Chondrocyte (in vitro differentiated cells): ENCODE results near the gene NDOR1. TPM values are rescaled to one million over a fixed set of nuclear protein-coding genes. Genes with fewer than 3 reads are reported as not detected.
"Not testable (repeated sequence)": the region's sequence is repeated elsewhere in the genome, so short reads cannot be mapped to it uniquely, and the experiment has no call there.

ENCODE experiments used
- DNase-seq: peaks from one replicate; pipeline ENCODE4 v3.0.0; 2021; ENCODE audit warnings: mixed read lengths, low spot score
- H3K27ac Mint-ChIP-seq: one replicate; pipeline ENCODE4 v1.8.0; 2021; ENCODE audit warnings: mild to moderate bottlenecking, moderate library complexity, mixed read lengths; ENCODE audit not compliant: unreplicated experiment
- H3K27me3 Mint-ChIP-seq: 2 replicates; pipeline ENCODE4 v1.8.0; 2021; ENCODE audit warnings: low read depth, mixed read lengths
- H3K36me3 Mint-ChIP-seq: 2 replicates; pipeline ENCODE4 v1.8.0; 2021; ENCODE audit warnings: low read depth, mixed read lengths
- H3K4me1 Mint-ChIP-seq: 2 replicates; pipeline ENCODE4 v1.8.0; 2021; ENCODE audit warnings: low read depth, mild to moderate bottlenecking, mixed read lengths
- H3K4me3 Mint-ChIP-seq: one replicate; pipeline ENCODE4 v1.8.0; 2021; ENCODE audit warnings: mild to moderate bottlenecking, moderate library complexity, mixed read lengths; ENCODE audit not compliant: unreplicated experiment
- H3K9me3 Mint-ChIP-seq: 2 replicates; pipeline ENCODE4 v1.8.0; 2021; ENCODE audit warnings: low read depth, mixed read lengths
- total RNA-seq: library from RNA; stranded (reverse); gene quantifications from 3 replicates; pipeline ENCODE4 v1.2.1, GENCODE V29; 2021
- TF ChIP-seq, protein P1 (sequence below): fragments of 200-600 bp; sonication (generic); IDR thresholded peaks from 2 replicates; pipeline ENCODE4 v1.5.0; 2021; ENCODE audit warnings: antibody characterized with exemption, mild to moderate bottlenecking, moderate library complexity

The NDOR1 gene
- total RNA-seq, 1 donor from 2014 or later: 10.8 TPM

DNA sequence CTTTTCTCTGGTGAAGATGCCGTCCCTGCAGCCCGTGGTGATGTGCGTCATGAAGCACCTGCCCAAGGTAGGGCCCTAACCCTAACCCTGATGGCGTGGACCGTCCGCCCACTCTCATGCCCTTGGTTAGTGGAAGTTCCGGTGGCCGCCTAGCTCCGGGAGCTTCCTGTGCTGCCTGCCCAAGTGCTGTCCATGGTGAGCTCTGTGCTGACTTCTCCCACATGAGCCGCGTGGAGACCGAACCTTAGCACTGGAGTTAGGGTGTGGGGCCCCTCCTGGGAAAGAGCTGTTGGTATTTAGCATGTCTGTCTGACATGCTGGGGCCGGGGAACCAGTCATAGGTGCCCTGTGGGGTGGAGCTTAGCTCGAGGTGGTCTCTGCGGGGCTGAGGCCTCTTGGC is 50.9 kb downstream of the NDOR1 start:
- Mint-ChIP-seq H3K4me1 (peaks cover 17% of the 10 kb centered on the region), H3K27me3 (no peaks in the 10 kb centered on the region), H3K9me3 (no peaks in the 10 kb centered on the region), H3K4me3 (peak overlapping the region; percentile 87), H3K36me3 (no peaks in the 10 kb centered on the region), H3K27ac (peak overlapping the region; percentile 2)
- TF ChIP-seq, protein P1, sequence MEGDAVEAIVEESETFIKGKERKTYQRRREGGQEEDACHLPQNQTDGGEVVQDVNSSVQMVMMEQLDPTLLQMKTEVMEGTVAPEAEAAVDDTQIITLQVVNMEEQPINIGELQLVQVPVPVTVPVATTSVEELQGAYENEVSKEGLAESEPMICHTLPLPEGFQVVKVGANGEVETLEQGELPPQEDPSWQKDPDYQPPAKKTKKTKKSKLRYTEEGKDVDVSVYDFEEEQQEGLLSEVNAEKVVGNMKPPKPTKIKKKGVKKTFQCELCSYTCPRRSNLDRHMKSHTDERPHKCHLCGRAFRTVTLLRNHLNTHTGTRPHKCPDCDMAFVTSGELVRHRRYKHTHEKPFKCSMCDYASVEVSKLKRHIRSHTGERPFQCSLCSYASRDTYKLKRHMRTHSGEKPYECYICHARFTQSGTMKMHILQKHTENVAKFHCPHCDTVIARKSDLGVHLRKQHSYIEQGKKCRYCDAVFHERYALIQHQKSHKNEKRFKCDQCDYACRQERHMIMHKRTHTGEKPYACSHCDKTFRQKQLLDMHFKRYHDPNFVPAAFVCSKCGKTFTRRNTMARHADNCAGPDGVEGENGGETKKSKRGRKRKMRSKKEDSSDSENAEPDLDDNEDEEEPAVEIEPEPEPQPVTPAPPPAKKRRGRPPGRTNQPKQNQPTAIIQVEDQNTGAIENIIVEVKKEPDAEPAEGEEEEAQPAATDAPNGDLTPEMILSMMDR: no peak
- DNase-seq: no peak

DNA sequence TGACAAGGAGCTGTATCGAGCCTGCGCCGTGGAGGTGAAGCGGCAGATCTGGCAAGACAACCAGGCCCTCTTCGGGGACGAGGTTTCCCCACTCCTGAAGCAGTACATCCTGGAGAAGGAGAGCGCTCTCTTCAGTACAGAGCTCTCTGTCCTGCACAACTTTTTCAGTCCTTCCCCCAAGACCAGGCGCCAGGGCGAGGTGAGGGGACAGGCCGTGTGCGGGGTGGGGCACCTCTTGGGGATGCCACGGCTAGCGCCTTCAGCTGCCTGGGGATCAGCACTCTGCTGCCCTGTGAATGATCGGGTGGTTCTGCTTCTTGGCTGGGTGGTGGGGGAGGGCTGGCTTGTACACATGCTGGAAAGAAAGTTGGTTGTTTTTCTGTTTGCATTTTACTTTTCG is 51.4 kb downstream of the NDOR1 start:
- Mint-ChIP-seq H3K9me3 (no peaks in the 10 kb centered on the region), H3K4me3 (peak overlapping the region; percentile 87), H3K36me3 (peaks cover 3% of the 10 kb centered on the region), H3K4me1 (peaks cover 22% of the 10 kb centered on the region), H3K27me3 (no peaks in the 10 kb centered on the region), H3K27ac (no peak overlapping the region)
- no peak for DNase-seq
- TF ChIP-seq, protein P1: no peak

DNA sequence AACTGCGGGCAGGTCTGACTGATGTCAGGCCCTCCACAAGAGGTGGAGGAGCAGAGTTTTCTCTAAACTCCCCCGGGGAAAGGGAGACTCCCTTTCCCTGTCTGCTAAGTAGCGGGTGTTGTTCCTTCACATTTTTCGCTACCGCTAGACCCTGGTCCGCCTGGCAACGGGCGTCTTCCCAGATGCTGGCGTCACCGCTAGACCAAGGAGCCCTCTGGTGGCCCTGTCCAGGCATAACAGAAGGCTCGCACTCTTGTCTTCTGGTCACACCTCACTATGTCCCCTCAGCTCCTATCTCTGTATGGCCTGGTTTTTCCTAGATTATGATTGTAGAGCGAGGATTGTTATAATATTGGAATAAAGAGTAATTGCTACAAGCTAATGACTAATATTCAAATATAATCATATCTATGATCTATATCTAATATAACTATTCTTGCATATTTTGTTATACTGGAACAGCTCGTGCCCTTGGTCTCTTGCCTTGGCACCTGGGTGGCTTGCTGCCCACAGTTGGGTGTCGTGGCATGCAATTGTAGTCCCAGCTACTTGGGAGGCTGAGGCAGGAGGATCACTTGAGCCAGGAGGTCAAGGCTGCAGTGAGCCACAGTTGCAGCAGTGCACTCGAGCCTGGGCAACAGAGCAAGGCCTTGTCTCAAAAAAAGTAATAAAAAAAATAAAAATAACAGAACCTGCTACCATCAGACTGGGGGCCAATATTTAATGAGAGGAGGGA is 56.8 kb downstream of the NDOR1 start:
- H3K4me3 Mint-ChIP-seq, H3K27me3 Mint-ChIP-seq, H3K4me1 Mint-ChIP-seq, DNase-seq, H3K9me3 Mint-ChIP-seq, H3K36me3 Mint-ChIP-seq: not testable (repeated sequence)
- TF ChIP-seq, protein P1: peak; percentile 75
- H3K27ac Mint-ChIP-seq: peak overlapping the region; percentile 69

DNA sequence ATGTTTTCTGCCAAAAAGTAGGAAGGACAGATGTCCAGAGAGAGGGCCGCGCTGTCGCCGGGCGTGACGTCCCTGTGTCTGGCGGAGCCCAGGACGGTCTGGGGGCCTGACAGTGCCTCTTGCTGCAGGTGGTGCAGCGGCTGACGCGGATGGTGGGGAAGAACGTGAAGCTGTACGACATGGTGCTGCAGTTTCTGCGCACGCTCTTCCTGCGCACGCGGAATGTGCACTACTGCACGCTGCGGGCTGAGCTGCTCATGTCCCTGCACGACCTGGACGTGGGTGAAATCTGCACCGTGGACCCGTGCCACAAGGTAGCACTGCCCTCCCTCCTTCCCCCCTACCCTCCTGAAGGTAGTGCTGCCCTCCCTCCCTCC is 57.4 kb downstream of the NDOR1 start:
- Mint-ChIP-seq H3K27me3 (no peaks in the 10 kb centered on the region), H3K4me3 (no peak overlapping the region), H3K27ac (no peak overlapping the region), H3K36me3 (peaks cover 4% of the 10 kb centered on the region), H3K4me1 (peaks cover 13% of the 10 kb centered on the region), H3K9me3 (no peaks in the 10 kb centered on the region)
- TF ChIP-seq, protein P1: no peak
- DNase-seq: no peak

DNA sequence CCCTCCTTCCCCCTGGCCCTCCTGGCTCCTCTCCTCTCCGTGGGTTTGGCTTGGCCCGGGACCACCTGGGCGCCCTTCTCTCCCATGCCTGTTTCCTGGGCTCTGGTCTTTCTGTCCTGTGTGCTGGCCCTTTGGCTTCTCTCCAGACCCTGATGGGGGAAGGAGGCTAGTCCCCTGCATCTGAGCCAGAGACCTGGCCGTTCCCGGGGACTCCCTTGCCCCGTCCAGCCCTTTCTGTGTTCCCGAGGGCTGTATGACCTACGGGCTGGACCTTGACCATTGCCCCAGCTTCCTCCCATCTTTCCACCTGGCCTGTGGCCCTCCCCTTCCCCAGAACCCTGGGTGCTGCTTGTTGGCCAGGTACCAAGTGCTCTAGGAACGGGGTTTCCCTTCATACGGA is 58.0 kb downstream of the NDOR1 start:
- Mint-ChIP-seq H3K36me3 (peaks cover 5% of the 10 kb centered on the region), H3K9me3 (no peaks in the 10 kb centered on the region), H3K4me3 (no peak overlapping the region), H3K27me3 (no peaks in the 10 kb centered on the region), H3K27ac (no peak overlapping the region), H3K4me1 (peaks cover 19% of the 10 kb centered on the region)
- DNase-seq: no peak
- TF ChIP-seq, protein P1: no peak
